Type B pancreatic cell (in vitro differentiated cells): Measurements from ENCODE around the gene ADGRG2. TPM values are rescaled to one million over a fixed set of nuclear protein-coding genes. Genes with fewer than 3 reads are reported as not detected.
"Not testable (repeated sequence)": the region's sequence is repeated elsewhere in the genome, so short reads cannot be mapped to it uniquely, and the experiment has no call there.

Experiments
- DNase-seq: peaks from one replicate; pipeline ENCODE4 v3.0.0; 2021; ENCODE audit warnings: mixed read lengths; ENCODE audit not compliant: unreplicated experiment; ENCODE audit errors: extremely low spot score
- H3K27ac Mint-ChIP-seq: 2 replicates; pipeline ENCODE4 v1.8.0; 2021; ENCODE audit warnings: mild to moderate bottlenecking, mixed read lengths
- H3K27me3 Mint-ChIP-seq: 2 replicates; pipeline ENCODE4 v1.8.0; 2021; ENCODE audit warnings: mixed read lengths
- H3K36me3 Mint-ChIP-seq: 2 replicates; pipeline ENCODE4 v1.8.0; 2021; ENCODE audit warnings: mixed read lengths
- H3K4me1 Mint-ChIP-seq: one replicate; pipeline ENCODE4 v1.8.0; 2021; ENCODE audit warnings: mixed read lengths; ENCODE audit not compliant: unreplicated experiment
- H3K4me3 Mint-ChIP-seq: 2 replicates; pipeline ENCODE4 v1.8.0; 2021; ENCODE audit warnings: mild to moderate bottlenecking, mixed read lengths
- H3K9me3 Mint-ChIP-seq: 2 replicates; pipeline ENCODE4 v1.8.0; 2021; ENCODE audit warnings: mixed read lengths
- total RNA-seq: library from RNA; stranded (reverse); gene quantifications from 2 replicates; pipeline ENCODE4 v1.2.1, GENCODE V29; 2021; ENCODE audit warnings: low replicate concordance
- TF ChIP-seq, protein P1 (sequence below): fragments of 200-600 bp; sonication (generic); conservative IDR thresholded peaks from 2 replicates; pipeline ENCODE4 v1.5.0; 2021; ENCODE audit warnings: antibody characterized with exemption, mild to moderate bottlenecking

The ADGRG2 gene
- total RNA-seq, 1 donor from 2014 or later, result 2.4 TPM

DNA sequence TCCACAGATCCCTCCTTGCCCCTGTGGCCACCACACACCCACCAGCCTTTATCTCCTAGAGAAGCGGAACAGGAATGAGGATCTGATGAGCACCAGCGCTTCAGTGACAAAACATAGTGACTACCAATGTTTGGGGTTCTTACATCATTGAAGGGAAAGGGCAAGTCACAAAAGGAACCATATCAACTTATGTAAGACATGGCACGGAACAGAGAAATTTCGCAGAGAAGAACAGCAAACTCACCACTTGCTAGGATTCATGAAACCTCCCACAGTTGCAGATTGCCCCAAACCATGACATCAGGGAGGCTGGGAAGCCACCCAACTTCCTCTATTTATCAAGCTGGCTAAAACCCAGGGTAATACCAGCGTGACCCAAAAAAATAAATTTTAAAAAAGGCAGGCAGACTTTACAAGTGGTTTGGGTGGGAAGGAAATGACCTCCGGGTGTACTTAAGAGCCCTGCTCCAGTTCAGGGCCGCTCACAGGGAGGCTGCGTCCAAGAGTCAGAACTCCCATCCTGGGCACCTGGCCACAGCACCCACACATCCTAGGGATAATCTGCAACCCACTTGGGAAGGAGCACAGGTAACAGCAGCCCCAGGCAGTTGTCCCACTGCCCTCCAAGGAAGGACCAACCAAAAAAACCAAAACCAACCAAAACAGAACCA lies 36.0 kb downstream of the ADGRG2 start:
- Mint-ChIP-seq H3K36me3 (peaks cover 3% of the 10 kb centered on the region), H3K4me1 (no peaks in the 10 kb centered on the region), H3K4me3 (no peak overlapping the region), H3K27me3 (peaks cover 3% of the 10 kb centered on the region), H3K27ac (no peak overlapping the region), H3K9me3 (peaks cover 4% of the 10 kb centered on the region)
- no peak for DNase-seq
- TF ChIP-seq, protein P1, sequence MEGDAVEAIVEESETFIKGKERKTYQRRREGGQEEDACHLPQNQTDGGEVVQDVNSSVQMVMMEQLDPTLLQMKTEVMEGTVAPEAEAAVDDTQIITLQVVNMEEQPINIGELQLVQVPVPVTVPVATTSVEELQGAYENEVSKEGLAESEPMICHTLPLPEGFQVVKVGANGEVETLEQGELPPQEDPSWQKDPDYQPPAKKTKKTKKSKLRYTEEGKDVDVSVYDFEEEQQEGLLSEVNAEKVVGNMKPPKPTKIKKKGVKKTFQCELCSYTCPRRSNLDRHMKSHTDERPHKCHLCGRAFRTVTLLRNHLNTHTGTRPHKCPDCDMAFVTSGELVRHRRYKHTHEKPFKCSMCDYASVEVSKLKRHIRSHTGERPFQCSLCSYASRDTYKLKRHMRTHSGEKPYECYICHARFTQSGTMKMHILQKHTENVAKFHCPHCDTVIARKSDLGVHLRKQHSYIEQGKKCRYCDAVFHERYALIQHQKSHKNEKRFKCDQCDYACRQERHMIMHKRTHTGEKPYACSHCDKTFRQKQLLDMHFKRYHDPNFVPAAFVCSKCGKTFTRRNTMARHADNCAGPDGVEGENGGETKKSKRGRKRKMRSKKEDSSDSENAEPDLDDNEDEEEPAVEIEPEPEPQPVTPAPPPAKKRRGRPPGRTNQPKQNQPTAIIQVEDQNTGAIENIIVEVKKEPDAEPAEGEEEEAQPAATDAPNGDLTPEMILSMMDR, result no peak

DNA sequence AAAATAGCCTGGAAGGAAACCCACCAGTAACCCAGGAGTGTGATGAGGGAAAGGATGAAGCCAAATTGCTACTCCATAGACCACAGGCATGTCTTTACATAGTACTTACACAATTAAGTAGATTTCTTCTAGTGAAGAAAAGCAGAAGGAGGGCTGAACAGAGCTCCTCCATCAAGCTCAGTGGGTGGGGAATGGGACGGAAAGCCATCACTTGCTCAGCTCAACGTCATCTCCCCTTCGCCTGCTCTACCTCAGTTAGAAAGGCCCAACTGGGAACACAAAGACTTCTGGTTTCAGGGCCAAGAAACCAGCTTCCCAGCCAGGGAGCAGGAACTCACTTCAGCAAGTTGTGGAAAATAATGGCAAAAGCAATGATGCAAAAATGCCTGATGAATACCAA lies 36.6 kb downstream of the ADGRG2 start:
- no peak overlapping the region for H3K27ac Mint-ChIP-seq
- H3K36me3 Mint-ChIP-seq, result peaks cover 3% of the 10 kb centered on the region
- peaks cover 3% of the 10 kb centered on the region for H3K27me3 Mint-ChIP-seq
- no peaks in the 10 kb centered on the region for H3K4me1 Mint-ChIP-seq
- DNase-seq, result no peak
- H3K9me3 Mint-ChIP-seq, result peaks cover 4% of the 10 kb centered on the region
- H3K4me3 Mint-ChIP-seq, result no peak overlapping the region
- TF ChIP-seq, protein P1, result no peak

DNA sequence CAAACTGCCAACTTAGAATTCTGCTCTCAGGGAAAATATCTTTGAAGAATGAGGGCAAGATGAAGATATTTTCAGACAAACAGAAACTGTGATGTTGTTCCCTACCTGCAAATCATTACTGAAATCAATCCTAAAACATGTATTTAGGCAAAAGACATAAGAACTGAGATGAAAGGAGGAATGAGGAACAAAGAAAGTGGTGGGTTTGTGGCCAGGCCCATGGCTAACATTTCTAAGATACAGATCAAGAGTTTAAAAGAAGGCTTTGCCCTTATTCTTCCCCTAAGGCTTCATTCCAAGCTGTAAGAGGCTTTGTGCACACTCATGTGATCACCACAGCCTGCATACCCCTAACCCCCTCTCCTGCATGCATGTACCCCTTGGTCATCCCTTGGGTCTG lies 46.5 kb downstream of the ADGRG2 start:
- no peaks in the 10 kb centered on the region for H3K27me3 Mint-ChIP-seq
- H3K4me3 Mint-ChIP-seq, result no peak overlapping the region
- no peaks in the 10 kb centered on the region for H3K9me3 Mint-ChIP-seq
- DNase-seq, result no peak
- TF ChIP-seq, protein P1, result no peak
- H3K4me1 Mint-ChIP-seq, result no peaks in the 10 kb centered on the region
- H3K36me3 Mint-ChIP-seq, result no peaks in the 10 kb centered on the region
- no peak overlapping the region for H3K27ac Mint-ChIP-seq

DNA sequence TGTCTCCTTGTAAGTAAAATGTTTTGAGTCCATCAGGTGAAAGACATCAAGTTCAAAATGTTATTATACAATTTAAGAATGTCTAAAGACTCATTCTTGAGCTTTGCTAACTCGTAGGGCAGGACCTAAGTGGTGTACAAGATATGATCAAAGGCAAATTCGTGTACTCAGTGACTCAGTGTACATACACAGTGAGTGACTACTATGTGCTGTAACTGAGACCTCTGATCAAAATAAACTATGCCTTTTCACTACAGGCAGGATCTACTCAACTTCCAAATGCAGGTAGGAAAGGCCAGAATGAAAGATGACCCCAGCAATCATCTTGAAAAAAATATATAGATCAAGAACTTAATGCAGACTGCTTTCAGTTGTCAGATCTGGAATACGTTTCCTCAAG lies 49.9 kb downstream of the ADGRG2 start:
- H3K27me3 Mint-ChIP-seq, result no peaks in the 10 kb centered on the region
- H3K4me1 Mint-ChIP-seq, result no peaks in the 10 kb centered on the region
- TF ChIP-seq, protein P1, result no peak
- H3K36me3 Mint-ChIP-seq, result no peaks in the 10 kb centered on the region
- H3K4me3 Mint-ChIP-seq, result no peak overlapping the region
- H3K9me3 Mint-ChIP-seq, result no peaks in the 10 kb centered on the region
- no peak overlapping the region for H3K27ac Mint-ChIP-seq
- DNase-seq, result no peak

DNA sequence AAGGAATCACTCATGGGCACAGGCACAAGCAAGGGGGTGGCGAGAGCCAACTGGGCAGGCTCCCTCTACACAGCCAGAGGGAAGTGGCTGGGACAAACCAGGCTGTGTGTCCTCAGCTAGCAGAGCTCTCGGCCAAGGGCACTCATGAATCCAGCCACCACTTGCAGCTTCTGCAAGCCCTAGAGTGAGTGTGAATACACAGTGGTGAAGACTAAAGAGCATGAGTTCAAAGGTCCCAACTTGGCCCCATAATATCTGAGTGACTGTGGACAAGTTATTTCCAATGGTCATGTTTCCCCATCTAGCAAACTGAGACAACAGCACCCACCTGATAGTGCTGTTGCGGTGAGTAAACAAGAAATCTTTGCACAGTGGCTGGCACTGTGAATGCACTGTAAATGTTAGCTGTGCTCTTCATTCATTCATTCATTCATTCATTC lies 51.7 kb downstream of the ADGRG2 start:
- Mint-ChIP-seq H3K9me3 (no peaks in the 10 kb centered on the region), H3K27ac (no peak overlapping the region)

DNA sequence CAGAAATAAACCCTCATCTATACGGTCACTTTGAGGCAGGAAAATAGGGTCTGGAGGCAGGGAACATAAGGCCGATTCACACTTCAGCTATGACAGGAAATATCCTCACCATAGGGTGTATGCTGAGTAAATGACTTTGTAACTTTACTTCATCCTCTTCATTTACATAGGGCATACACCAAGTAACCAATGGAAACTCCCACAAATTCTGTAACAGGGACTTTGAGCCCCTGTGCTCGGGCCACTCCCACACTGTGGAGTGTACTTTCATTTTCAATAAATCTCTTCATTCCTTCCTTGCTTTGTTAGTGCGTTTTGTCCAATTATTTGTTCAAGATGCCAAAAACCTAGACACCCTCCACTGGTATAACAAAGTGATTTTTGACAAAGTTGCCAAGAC lies 55.3 kb downstream of the ADGRG2 start:
- not testable (repeated sequence) for H3K27ac Mint-ChIP-seq, H3K36me3 Mint-ChIP-seq, H3K4me1 Mint-ChIP-seq, DNase-seq, H3K9me3 Mint-ChIP-seq, H3K4me3 Mint-ChIP-seq, H3K27me3 Mint-ChIP-seq

More for the DNA sequence above, 51.7 kb downstream of the ADGRG2 start:
- no peaks in the 10 kb centered on the region for H3K36me3 Mint-ChIP-seq
- DNase-seq, result no peak
- H3K4me1 Mint-ChIP-seq, result no peaks in the 10 kb centered on the region
- TF ChIP-seq, protein P1, result no peak
- no peaks in the 10 kb centered on the region for H3K27me3 Mint-ChIP-seq
- no peak overlapping the region for H3K4me3 Mint-ChIP-seq
